ENCODE results near the gene CBX1. TPM values are rescaled to one million over a fixed set of nuclear protein-coding genes. Genes with fewer than 3 reads are reported as not detected.

CBX1 gene
- total and polyA plus RNA-seq, 2 of the 8 experiments (the other 6 are each of a cell fraction or from before 2014, with no cell fraction given), result 38.7 to 173 TPM

MicroRNAs encoded within 50 kb of the gene (microRNA counts, 767-probe panel; counts per million panel counts)
- 879 counts per million, percentile 95 among the panel's probes with 10 or more counts for microRNA hsa-miR-152

Small RNA genes within 50 kb of the gene (microRNA-seq; reads per million reads assigned to microRNA genes)
- gene MIR152 (ENCODE audit: borderline microRNAs expressed in 2 of 2, borderline number of aligned reads in 2 of 2, borderline replicate concordance in 1 of 2), result 0.69 to 3.7 reads per million in 2 experiments

Small RNA genes within 50 kb of the gene (small RNA-seq; reads per million reads assigned to genes)
- not detected for gene AC004477.2 (ENCODE audit: insufficient read depth)
- gene MIR152 (ENCODE audit: insufficient read depth), result 14.7 reads per million, percentile 88 among the genes with 10 or more reads in this experiment
- not detected for gene RNU6-1201P (ENCODE audit: insufficient read depth)

Other genes starting within 250 kb of the CBX1 start
- 11.0 and 13.8 TPM in 2 replicates for gene SP2, start 205.2 kb downstream of the CBX1 start, total RNA-seq (2021; fragmentation: NEBNext Ultra II Directional; extraction: Animal tissue kit (Norgen Biotek cat#: 25700))
- gene SP2, start 205.2 kb downstream of the CBX1 start, polyA plus RNA-seq (2011; rRNA removed), result 5.6 and 9.5 TPM in 2 replicates
- 7.0 and 8.8 TPM in 2 replicates for gene PNPO, start 159.9 kb downstream of the CBX1 start, total RNA-seq (2021; fragmentation: NEBNext Ultra II Directional; extraction: Animal tissue kit (Norgen Biotek cat#: 25700))
- gene PNPO, start 159.9 kb downstream of the CBX1 start, polyA plus RNA-seq (2011; rRNA removed), result 7.5 and 8.1 TPM in 2 replicates
- gene PRR15L, start 143.6 kb downstream of the CBX1 start, total RNA-seq (2021; fragmentation: NEBNext Ultra II Directional; extraction: Animal tissue kit (Norgen Biotek cat#: 25700)), result 0.26 and 0.34 TPM in 2 replicates
- 1.1 TPM in 2 replicates for gene PRR15L, start 143.6 kb downstream of the CBX1 start, polyA plus RNA-seq (2011; rRNA removed)
- gene CDK5RAP3, start 130.4 kb downstream of the CBX1 start, total RNA-seq (2021; fragmentation: NEBNext Ultra II Directional; extraction: Animal tissue kit (Norgen Biotek cat#: 25700)), result 88.2 and 97.6 TPM in 2 replicates
- gene CDK5RAP3, start 130.4 kb downstream of the CBX1 start, polyA plus RNA-seq (2011; rRNA removed), result 93.2 and 119 TPM in 2 replicates
- gene COPZ2, start 63.7 kb downstream of the CBX1 start, total RNA-seq (2021; fragmentation: NEBNext Ultra II Directional; extraction: Animal tissue kit (Norgen Biotek cat#: 25700)), result not detected in 2 replicates
- 0.24 and 0.25 TPM in 2 replicates for gene COPZ2, start 63.7 kb downstream of the CBX1 start, polyA plus RNA-seq (2011; rRNA removed)
- 140 and 148 TPM in 2 replicates for gene NFE2L1, start 53.1 kb downstream of the CBX1 start, total RNA-seq (2021; fragmentation: NEBNext Ultra II Directional; extraction: Animal tissue kit (Norgen Biotek cat#: 25700))
- gene NFE2L1, start 53.1 kb downstream of the CBX1 start, polyA plus RNA-seq (2011; rRNA removed), result 143 and 173 TPM in 2 replicates
- 20.9 and 21.1 TPM in 2 replicates for gene SNX11, start 6.3 kb upstream of the CBX1 start, total RNA-seq (2021; fragmentation: NEBNext Ultra II Directional; extraction: Animal tissue kit (Norgen Biotek cat#: 25700))
- gene SNX11, start 6.3 kb upstream of the CBX1 start, polyA plus RNA-seq (2011; rRNA removed), result 16.3 and 21.4 TPM in 2 replicates